T-cell (primary cell): ENCODE results near the gene ANKRD33B. TPM values are rescaled to one million over a fixed set of nuclear protein-coding genes. Genes with fewer than 3 reads are reported as not detected.

ENCODE experiments used
- ATAC-seq, 4 experiments: fragments of 200-7000 bp in 3 of 4; fragments of 150-1000 bp in 1 of 4; cut with Tn5 transposase; replicated peaks in 1 of 4; 1 replicate in 3 of 4; 2 replicates in 1 of 4; pipeline ENCODE4 v1.10.0; 2021; ENCODE audit warnings: moderate library complexity in 3 of 4, mild to moderate bottlenecking in 2 of 4, moderate number of reproducible peaks in 1 of 4
- CTCF ChIA-PET, 2 donors: fragments of 300-600 bp; sonication (Branson Sonifier 250); formaldehyde crosslinking; loops; one replicate each; lab custom pipeline; 2022; ENCODE audit warnings: antibody characterized with exemption in 2 of 2; lab: Charles Lee
- POLR2A ChIA-PET, 2 donors: fragments of 300-600 bp; sonication (Branson Sonifier 250); formaldehyde crosslinking; loops; one replicate each; lab custom pipeline; 2022; ENCODE audit warnings: antibody characterized with exemption in 2 of 2; lab: Charles Lee
- DNase-seq, 35 experiments: peaks; one replicate each; pipeline versions ENCODE4 v3.0.0 to v3.0.0-alpha.2; 2013 to 2023
- H3K27ac ChIP-seq: one replicate; pipeline ENCODE4 v1.5.1; 2013; ENCODE audit warnings: low read length
- H3K27me3 ChIP-seq, 2 experiments: replicated peaks in 1 of 2; 1 replicate in 1 of 2; 2 replicates in 1 of 2; pipeline versions ENCODE4 v1.6.1 to v1.7.0; 2013; ENCODE audit warnings: low read length in 1 of 2, mixed read lengths in 1 of 2; ENCODE audit not compliant: control insufficient read depth in 2 of 2, insufficient read depth in 2 of 2; ENCODE audit errors: extremely low read depth in 1 of 2
- H3K36me3 ChIP-seq, 2 donors: 1 replicate in 1 of 2; 2 replicates in 1 of 2; pipeline versions ENCODE4 v1.6.1 to v1.7.0; 2013; ENCODE audit warnings: low read length in 1 of 2; ENCODE audit not compliant: control insufficient read depth in 2 of 2, insufficient read depth in 1 of 2; ENCODE audit errors: extremely low read depth in 1 of 2
- H3K4me1 ChIP-seq, 2 experiments: 1 replicate in 1 of 2; 2 replicates in 1 of 2; pipeline versions ENCODE4 v1.6.1 to v1.7.0; 2013; ENCODE audit warnings: low read length in 2 of 2, mixed read lengths in 1 of 2; ENCODE audit not compliant: insufficient read depth in 2 of 2, control insufficient read depth in 1 of 2; ENCODE audit errors: extremely low read depth in 1 of 2
- H3K4me3 ChIP-seq, 2 donors: 1 replicate in 1 of 2; 2 replicates in 1 of 2; pipeline versions ENCODE4 v1.5.1 to v1.7.0; 2013; ENCODE audit warnings: mild to moderate bottlenecking in 2 of 2, low read length in 1 of 2, moderate library complexity in 1 of 2; ENCODE audit not compliant: control insufficient read depth in 1 of 2; ENCODE audit errors: extremely low read depth in 1 of 2
- H3K9me3 ChIP-seq: 2 replicates; pipeline ENCODE4 v1.7.0; 2013
- H3K27ac Mint-ChIP-seq, 2 donors: one replicate each; pipeline ENCODE4 v1.8.0; 2020 to 2021; ENCODE audit warnings: mild to moderate bottlenecking in 2 of 2, mixed read lengths in 2 of 2
- H3K27me3 Mint-ChIP-seq, 2 donors: one replicate each; pipeline ENCODE4 v1.8.0; 2021 to 2022; ENCODE audit warnings: mixed read lengths in 2 of 2
- H3K36me3 Mint-ChIP-seq: one replicate; pipeline ENCODE4 v1.8.0; 2021; ENCODE audit warnings: mixed read lengths
- H3K4me1 Mint-ChIP-seq, 3 donors: one replicate each; pipeline ENCODE4 v1.8.0; 2020 to 2022; ENCODE audit warnings: mixed read lengths in 3 of 3, mild to moderate bottlenecking in 1 of 3
- H3K4me3 Mint-ChIP-seq, 3 donors: one replicate each; pipeline ENCODE4 v1.8.0; 2020 to 2022; ENCODE audit warnings: mild to moderate bottlenecking in 3 of 3, mixed read lengths in 3 of 3, moderate library complexity in 3 of 3
- H3K9me3 Mint-ChIP-seq, 3 donors: one replicate each; pipeline ENCODE4 v1.8.0; 2020 to 2022; ENCODE audit warnings: mixed read lengths in 3 of 3
- WGBS: methylation state at CpG from one replicate; pipeline ENCODE4 v1.1.5; 2013; ENCODE audit warnings: missing lambda C conversion rate; ENCODE audit not compliant: insufficient coverage; 5-methylcytosine and 5-hydroxymethylcytosine counted together
- total RNA-seq, 35 experiments: library from RNA in 6 of 35; stranded (reverse) in 6 of 35; fragments of 120-200 nt in 1 of 35; gene quantifications; one replicate each; pipeline versions ENCODE4 v1.2.1 to v1.2.4 and lab custom pipeline; 2013 to 2026

The ANKRD33B gene
- total RNA-seq, 5 donors from 2014 or later (not counting 1 experiment from before 2014, with no cell fraction given), result 1.0 to 4.1 (median 2.4) TPM

GRCh38 chr5:10655161-10655971, 91.5 kb downstream of the ANKRD33B start:
- Histone ChIP-seq H3K4me1 (no peaks in the 10 kb centered on the region), H3K9me3 (no peaks in the 10 kb centered on the region), H3K27ac (no peak overlapping the region), H3K27me3 (no peaks in the 10 kb centered on the region), H3K36me3 (no peaks in the 10 kb centered on the region), H3K4me3 (no peak overlapping the region)
- POLR2A ChIA-PET, result no interaction called here
- CTCF ChIA-PET, result no interaction called here
- H3K9me3 Mint-ChIP-seq, result peaks cover 0 to 5% (median 4%) of the 10 kb centered on the region in 3 donors
- no peak overlapping the region for H3K4me3 Mint-ChIP-seq
- DNase-seq, result no peak
- 94% methylated on average over 27 of the region's 29 CpGs for WGBS
- H3K27ac Mint-ChIP-seq, result no peak overlapping the region
- H3K4me1 Mint-ChIP-seq, result no peaks in the 10 kb centered on the region
- no peaks in the 10 kb centered on the region for H3K27me3 Mint-ChIP-seq
- peaks cover 3% of the 10 kb centered on the region for H3K36me3 Mint-ChIP-seq
- no peak for ATAC-seq

- H3K36me3 Mint-ChIP-seq, result no peaks in the 10 kb centered on the region
- ChIA-PET CTCF (no interaction called here), POLR2A (no interaction called here)
- H3K4me1 Mint-ChIP-seq, result no peaks in the 10 kb centered on the region
- no peak overlapping the region for H3K4me3 Mint-ChIP-seq
- Histone ChIP-seq H3K4me3 (no peak overlapping the region), H3K27me3 (no peaks in the 10 kb centered on the region), H3K27ac (no peak overlapping the region), H3K4me1 (no peaks in the 10 kb centered on the region), H3K36me3 (no peaks in the 10 kb centered on the region), H3K9me3 (no peaks in the 10 kb centered on the region)
- no peak for DNase-seq
- H3K9me3 Mint-ChIP-seq, result peaks cover 0 to 5% (median 4%) of the 10 kb centered on the region in 3 donors
- WGBS, result 95% methylated on average over 16 of the region's 18 CpGs
- no peak overlapping the region for H3K27ac Mint-ChIP-seq
- H3K27me3 Mint-ChIP-seq, result no peaks in the 10 kb centered on the region
- ATAC-seq, result no peak
Measured at GRCh38 chr5:10655972-10656830, 92.3 kb downstream of the ANKRD33B start.

- ATAC-seq (no peak), DNase-seq (no peak)
- Mint-ChIP-seq H3K27me3 (no peaks in the 10 kb centered on the region), H3K36me3 (no peaks in the 10 kb centered on the region), H3K9me3 (peaks cover 0 to 5% (median 4%) of the 10 kb centered on the region in 3 donors), H3K4me3 (no peak overlapping the region), H3K27ac (no peak overlapping the region), H3K4me1 (no peaks in the 10 kb centered on the region)
- no CpG with 5 or more reads among the region's 4 CpGs for WGBS
- ChIA-PET POLR2A (no interaction called here), CTCF (interaction anchor here in 1 of 2 donors (0.6 kb wide), 1 partner anchor 99 kb away, joined by 3 read pairs; no protein-coding TSS in a partner anchor)
- no peaks in the 10 kb centered on the region for H3K4me1 ChIP-seq
- no peaks in the 10 kb centered on the region for H3K9me3 ChIP-seq
- peaks cover 0 to 12% of the 10 kb centered on the region in 2 experiments for H3K27me3 ChIP-seq
- H3K36me3 ChIP-seq, result no peaks in the 10 kb centered on the region
- H3K4me3 ChIP-seq, result no peak overlapping the region
- H3K27ac ChIP-seq, result no peak overlapping the region
Measured at GRCh38 chr5:10658265-10658664, 94.4 kb downstream of the ANKRD33B start.

- no peaks in the 10 kb centered on the region for H3K36me3 ChIP-seq
- H3K27ac ChIP-seq, result no peak overlapping the region
- POLR2A ChIA-PET, result no interaction called here
- H3K4me3 ChIP-seq, result no peak overlapping the region
- Mint-ChIP-seq H3K9me3 (peaks cover 0 to 5% (median 4%) of the 10 kb centered on the region in 3 donors), H3K27ac (no peak overlapping the region), H3K27me3 (peaks cover 0 to 3% of the 10 kb centered on the region in 2 donors), H3K36me3 (no peaks in the 10 kb centered on the region), H3K4me1 (no peaks in the 10 kb centered on the region), H3K4me3 (no peak overlapping the region)
- CTCF ChIA-PET, result interaction anchor here in 1 of 2 donors (0.6 kb wide), 1 partner anchor 484 kb away, joined by 3 read pairs; no protein-coding TSS in a partner anchor
- no peaks in the 10 kb centered on the region for H3K4me1 ChIP-seq
- H3K9me3 ChIP-seq, result no peaks in the 10 kb centered on the region
- ATAC-seq (no peak), DNase-seq (no peak)
- no CpG with 5 or more reads among the region's 3 CpGs for WGBS
- peaks cover 0 to 17% of the 10 kb centered on the region in 2 experiments for H3K27me3 ChIP-seq
Measured at GRCh38 chr5:10660135-10660534, 96.3 kb downstream of the ANKRD33B start.

GRCh38 chr5:10660720-10661387, 97.0 kb downstream of the ANKRD33B start:
- H3K27ac Mint-ChIP-seq, result no peak overlapping the region
- POLR2A ChIA-PET, result no interaction called here
- peaks cover 0 to 3% of the 10 kb centered on the region in 2 donors for H3K27me3 Mint-ChIP-seq
- H3K27me3 ChIP-seq, result peaks cover 0 to 17% of the 10 kb centered on the region in 2 experiments
- ATAC-seq, result no peak
- H3K4me1 Mint-ChIP-seq, result no peaks in the 10 kb centered on the region
- no peaks in the 10 kb centered on the region for H3K36me3 ChIP-seq
- H3K4me3 ChIP-seq, result no peak overlapping the region
- DNase-seq, result no peak
- no peaks in the 10 kb centered on the region for H3K36me3 Mint-ChIP-seq
- peaks cover 0 to 5% (median 4%) of the 10 kb centered on the region in 3 donors for H3K9me3 Mint-ChIP-seq
- no peak overlapping the region for H3K4me3 Mint-ChIP-seq
- WGBS, result 85% methylated on average over 15 of the region's 15 CpGs
- no peak overlapping the region for H3K27ac ChIP-seq
- no peaks in the 10 kb centered on the region for H3K4me1 ChIP-seq
- CTCF ChIA-PET, result no interaction called here
- H3K9me3 ChIP-seq, result no peaks in the 10 kb centered on the region

GRCh38 chr5:10661401-10661800, 97.5 kb downstream of the ANKRD33B start:
- H3K36me3 Mint-ChIP-seq, result no peaks in the 10 kb centered on the region
- DNase-seq (no peak), ATAC-seq (no peak)
- Histone ChIP-seq H3K4me3 (no peak overlapping the region), H3K4me1 (no peaks in the 10 kb centered on the region), H3K9me3 (no peaks in the 10 kb centered on the region), H3K27me3 (peaks cover 0 to 19% of the 10 kb centered on the region in 2 experiments), H3K36me3 (no peaks in the 10 kb centered on the region), H3K27ac (no peak overlapping the region)
- POLR2A ChIA-PET, result no interaction called here
- no peak overlapping the region for H3K4me3 Mint-ChIP-seq
- CTCF ChIA-PET, result no interaction called here
- H3K27me3 Mint-ChIP-seq, result peaks cover 0 to 3% of the 10 kb centered on the region in 2 donors
- H3K4me1 Mint-ChIP-seq, result no peaks in the 10 kb centered on the region
- H3K27ac Mint-ChIP-seq, result no peak overlapping the region
- WGBS, result 99% methylated on average over 8 of the region's 13 CpGs
- peaks cover 0 to 5% (median 4%) of the 10 kb centered on the region in 3 donors for H3K9me3 Mint-ChIP-seq
